ENCODE results near the gene RNU5D-1.
"Not testable (repeated sequence)": the region's sequence is repeated elsewhere in the genome, so short reads cannot be mapped to it uniquely, and the experiment has no call there.

The RNU5D-1 gene

GRCh38 chr1:44730741-44731512, at the start of gene RNU5D-1:
RNU5D-1 (minus strand) TSS chr1:44731170.
- DNase-seq (ENCODE audit: low read depth in 1 of 2, low spot score in 1 of 2) = peak; percentile 50 to 96
- in situ Hi-C loops (cut with HindIII; ENCODE audit: low pct_unique_long_range_greater_than_20kb, low sequenced_read_pairs) = no loop called here

GRCh38 chr1:44780583-44781121, 49.7 kb upstream of the RNU5D-1 start:
- no peak for DNase-seq (ENCODE audit: low read depth in 1 of 2, low spot score in 1 of 2)
- in situ Hi-C loops (cut with HindIII; ENCODE audit: low pct_unique_long_range_greater_than_20kb, low sequenced_read_pairs) = no loop called here
- no peak for TF ChIP-seq JUND (IDR thresholded peaks at IDR 0.05; ENCODE audit: low read depth)

More at GRCh38 chr1:44730741-44731512, at the start of gene RNU5D-1:
- TF ChIP-seq JUND (IDR thresholded peaks at IDR 0.05; ENCODE audit: low read depth) = peak; percentile 85

GRCh38 chr1:44778705-44779576, 48.0 kb upstream of the RNU5D-1 start:
- no peak for TF ChIP-seq JUND (IDR thresholded peaks at IDR 0.05; ENCODE audit: low read depth)
- no peak for DNase-seq (ENCODE audit: low read depth in 1 of 2, low spot score in 1 of 2)
- in situ Hi-C loops (cut with HindIII; ENCODE audit: low pct_unique_long_range_greater_than_20kb, low sequenced_read_pairs) = no loop called here

GRCh38 chr1:44777969-44778635, 47.1 kb upstream of the RNU5D-1 start:
- in situ Hi-C loops (cut with HindIII; ENCODE audit: low pct_unique_long_range_greater_than_20kb, low sequenced_read_pairs) = no loop called here
- TF ChIP-seq JUND (IDR thresholded peaks at IDR 0.05; ENCODE audit: low read depth) = no peak
- DNase-seq (ENCODE audit: low read depth in 1 of 2, low spot score in 1 of 2) = no peak

GRCh38 chr1:44777547-44777946, 46.6 kb upstream of the RNU5D-1 start:
- no peak for DNase-seq (ENCODE audit: low read depth in 1 of 2, low spot score in 1 of 2)
- TF ChIP-seq JUND (IDR thresholded peaks at IDR 0.05; ENCODE audit: low read depth) = no peak
- in situ Hi-C loops (cut with HindIII; ENCODE audit: low pct_unique_long_range_greater_than_20kb, low sequenced_read_pairs) = no loop called here

- in situ Hi-C loops (cut with HindIII; ENCODE audit: low pct_unique_long_range_greater_than_20kb, low sequenced_read_pairs) = no loop called here
- DNase-seq (ENCODE audit: low read depth in 1 of 2, low spot score in 1 of 2) = no peak
- TF ChIP-seq JUND (IDR thresholded peaks at IDR 0.05; ENCODE audit: low read depth) = no peak
Observed at GRCh38 chr1:44776730-44777068, 45.7 kb upstream of the RNU5D-1 start.

- in situ Hi-C loops (cut with HindIII; ENCODE audit: low pct_unique_long_range_greater_than_20kb, low sequenced_read_pairs) = no loop called here
- DNase-seq (ENCODE audit: low read depth in 1 of 2, low spot score in 1 of 2) = no peak
- TF ChIP-seq JUND (IDR thresholded peaks at IDR 0.05; ENCODE audit: low read depth) = no peak
Observed at GRCh38 chr1:44775930-44776729, 45.2 kb upstream of the RNU5D-1 start.

GRCh38 chr1:44775078-44775929, 44.3 kb upstream of the RNU5D-1 start, which contains the start of gene RPS8:
RPS8 (plus strand) TSS chr1:44775540; CDS start chr1:44775597, 57 bp downstream.
- peak; percentile 70 to 93 for DNase-seq (ENCODE audit: low read depth in 1 of 2, low spot score in 1 of 2)
- in situ Hi-C loops (cut with HindIII; ENCODE audit: low pct_unique_long_range_greater_than_20kb, low sequenced_read_pairs) = no loop called here

GRCh38 chr1:44766421-44766820, 35.5 kb upstream of the RNU5D-1 start:
- not testable (repeated sequence) for DNase-seq (ENCODE audit: low read depth in 1 of 2, low spot score in 1 of 2)

More at GRCh38 chr1:44775078-44775929, 44.3 kb upstream of the RNU5D-1 start, which contains the start of gene RPS8:
- TF ChIP-seq JUND (IDR thresholded peaks at IDR 0.05; ENCODE audit: low read depth) = no peak

GRCh38 chr1:44760876-44761275, 29.9 kb upstream of the RNU5D-1 start:
- no peak for DNase-seq (ENCODE audit: low read depth in 1 of 2, low spot score in 1 of 2)
- TF ChIP-seq JUND (IDR thresholded peaks at IDR 0.05; ENCODE audit: low read depth) = no peak
- in situ Hi-C loops (cut with HindIII; ENCODE audit: low pct_unique_long_range_greater_than_20kb, low sequenced_read_pairs) = no loop called here

More at GRCh38 chr1:44766421-44766820, 35.5 kb upstream of the RNU5D-1 start:
- in situ Hi-C loops (cut with HindIII; ENCODE audit: low pct_unique_long_range_greater_than_20kb, low sequenced_read_pairs) = not testable (repeated sequence)

- no peak for DNase-seq (ENCODE audit: low read depth in 1 of 2, low spot score in 1 of 2)
- no peak for TF ChIP-seq JUND (IDR thresholded peaks at IDR 0.05; ENCODE audit: low read depth)
- in situ Hi-C loops (cut with HindIII; ENCODE audit: low pct_unique_long_range_greater_than_20kb, low sequenced_read_pairs) = no loop called here
Observed at GRCh38 chr1:44759077-44759476, 28.1 kb upstream of the RNU5D-1 start.
